ENCODE measurements around the gene FASTKD3.

GRCh38 chr5:7868427-7868772 lies 431 bp downstream of the FASTKD3 start:
- TF ChIP-seq CTCF (IDR thresholded peaks at IDR 0.05): no peak
- TF ChIP-seq POLR2A (IDR thresholded peaks at IDR 0.05): no peak
